Heart left ventricle (tissue), 16 donors: ENCODE data around the gene CUX1. TPM values are rescaled to one million over a fixed set of nuclear protein-coding genes. Genes with fewer than 3 reads are reported as not detected.
A peak's percentile ranks its signal among the peaks of the same experiment; 100 is the strongest.

Source experiments
- ATAC-seq, 4 donors: fragments of 200-7000 bp; cut with Tn5 transposase; one replicate each; pipeline ENCODE4 v1.9.1; 2020 to 2022; ENCODE audit warnings: moderate library complexity in 4 of 4, mild to moderate bottlenecking in 3 of 4, moderate number of reproducible peaks in 1 of 4
- DNase-seq, 5 donors: peaks; one replicate each; pipeline ENCODE4 v3.0.0-alpha.2; 2020
- H3K27ac ChIP-seq, 12 donors: fragments of 200-600 bp; sonication (generic) in 4 of 12; one replicate each; pipeline versions ENCODE4 v1.5.0 to v1.8.0; 2016 to 2022; ENCODE audit warnings: mild to moderate bottlenecking in 2 of 12
- H3K27me3 ChIP-seq, 9 donors: fragments of 200-600 bp; sonication (generic) in 2 of 9; one replicate each; pipeline versions ENCODE4 v1.5.1 to v1.8.0; 2016 to 2022; ENCODE audit warnings: mild to moderate bottlenecking in 3 of 9
- H3K36me3 ChIP-seq, 9 donors: fragments of 200-600 bp; sonication (generic) in 2 of 9; one replicate each; pipeline versions ENCODE4 v1.5.0 to v1.8.0; 2018 to 2022; ENCODE audit warnings: mild to moderate bottlenecking in 2 of 9
- H3K4me1 ChIP-seq, 12 donors: fragments of 200-600 bp; sonication (generic) in 4 of 12; one replicate each; pipeline versions ENCODE4 v1.5.0 to v1.8.0; 2016 to 2022; ENCODE audit warnings: mild to moderate bottlenecking in 3 of 12
- H3K4me3 ChIP-seq, 12 donors: fragments of 200-600 bp; sonication (generic) in 4 of 12; one replicate each; pipeline versions ENCODE4 v1.5.0 to v1.8.0; 2017 to 2022; ENCODE audit warnings: mild to moderate bottlenecking in 9 of 12, moderate library complexity in 4 of 12
- H3K9me3 ChIP-seq, 12 donors: fragments of 200-600 bp; sonication (generic) in 4 of 12; one replicate each; pipeline versions ENCODE4 v1.5.0 to v1.8.0; 2016 to 2022; ENCODE audit warnings: mild to moderate bottlenecking in 1 of 12
- CTCF ChIP-seq, 12 donors: fragments of 200-600 bp; sonication (generic) in 4 of 12; IDR thresholded peaks; one replicate each; pipeline versions ENCODE4 v1.5.0 to v1.8.0; 2018 to 2022; ENCODE audit warnings: antibody characterized with exemption in 12 of 12, mild to moderate bottlenecking in 5 of 12
- POLR2A ChIP-seq, 2 donors: fragments of 450-650 bp; IDR thresholded peaks; one replicate each; pipeline ENCODE4 v1.6.1; 2017; ENCODE audit warnings: antibody characterized with exemption in 2 of 2, mild to moderate bottlenecking in 2 of 2, moderate library complexity in 2 of 2
- WGBS, 4 donors: extraction: QIAGEN DNeasy Blood & Tissue Kit in 2 of 4; methylation state at CpG; one replicate each; pipeline versions ENCODE4 v1.1.5 to v1.1.7; 2013 to 2018; 5-methylcytosine and 5-hydroxymethylcytosine counted together
- intact Hi-C, 10 donors: fragments of 100-400 bp; cut with DNase I; formaldehyde crosslinking; loops; one replicate each; pipeline versions ENCODE4 v1.11.1 to v1.14.2; 2022
- polyA plus RNA-seq, 2 donors: library from polyadenylated mRNA; stranded (reverse); fragments of 200-250 nt; gene quantifications; one replicate each; pipeline ENCODE4 v1.2.3, GENCODE V29; 2013
- total RNA-seq, 9 donors: library from RNA; depleted of rRNA in 2 of 9; stranded (reverse); fragments of >200 nt in 2 of 9; fragmentation: NEBNext Ultra II Directional in 3 of 9; extraction: Animal tissue kit (Norgen Biotek cat#: 25700) in 3 of 9; gene quantifications; one replicate each; pipeline versions ENCODE4 v1.1.0 to v1.2.4, GENCODE V29; 2016 to 2023
- donor health status: ischemic (EF 13 %, LVEDD 7.1; RV severe dilation, severe dysfunction).
- donor health status: healthy with polysubstance abuse.
- donor health status: DM: no; HTN: yes; CAD: no.
- donor health status: DM: no; HTN: no; CAD: no.
- donor health status: ischemic (EF 25% LVEDD 6.9; RV normal size, moderate dysfunction).
- donor health status: ischemic (EF 25% LVEDD 5.7; RV mildly dilated, moderate dysfunction).
- donor health status: healthy.
- donor health status: DM: yes; HTN: yes; CAD: no.
- donor health status: ischemic (EF 35%, LVEDD 5.7; RV mildly dilated, moderate dysfunction).
- donor health status: nonischemic (EF 11% LVEDD 7.7; RV severe dilation, severe dysfunction).
- donor health status: DM: yes; HTN: yes; CAD: no.
- donor health status: PGD.
- donor health status: ischemic (EF 29% LVEDD 5.4; RV normal size, mild dysfunction).
- donor health status: nonischemic (EF 23%, LVEDD 6.1; RV moderate dilation, normal function).

CUX1 gene
- total and polyA plus RNA-seq, 11 donors, result 51.9 to 173 (median 122) TPM

GRCh38 chr7:101984133-101984879 is 166.9 kb downstream of the CUX1 start:
- Histone ChIP-seq H3K27ac (no peak overlapping the region), H3K4me3 (no peak overlapping the region), H3K36me3 (no peaks in the 10 kb centered on the region), H3K27me3 (no peaks in the 10 kb centered on the region), H3K4me1 (peaks cover 0 to 33% (median 3%) of the 10 kb centered on the region in 12 donors), H3K9me3 (no peaks in the 10 kb centered on the region)
- DNase-seq (no peak), ATAC-seq (no peak)
- 96 to 97% (median 97%) methylated on average over 18 of the region's 18 CpGs for WGBS, 4 donors
- intact Hi-C loops, result no loop called here
- TF ChIP-seq CTCF (IDR thresholded peaks at IDR 0.05), result no peak

GRCh38 chr7:101985057-101985902 is 167.9 kb downstream of the CUX1 start:
- peak in 1 of 4 donors; percentile 28 for ATAC-seq
- Histone ChIP-seq H3K4me1 (peaks cover 0 to 26% (median 2%) of the 10 kb centered on the region in 12 donors), H3K4me3 (no peak overlapping the region), H3K27me3 (no peaks in the 10 kb centered on the region), H3K27ac (peak overlapping the region in 3 of 12 donors; percentile 39 to 58 (median 46)), H3K9me3 (no peaks in the 10 kb centered on the region), H3K36me3 (no peaks in the 10 kb centered on the region)
- no peak for DNase-seq
- TF ChIP-seq POLR2A (IDR thresholded peaks at IDR 0.05) (no peak), CTCF (IDR thresholded peaks at IDR 0.05) (no peak)
- 73 to 81% (median 75%) methylated on average over 14 of the region's 14 CpGs for WGBS, 4 donors
- intact Hi-C loops, result no loop called here

- Histone ChIP-seq H3K27me3 (no peaks in the 10 kb centered on the region), H3K4me1 (peaks cover 0 to 22% (median 4%) of the 10 kb centered on the region in 12 donors), H3K4me3 (no peak overlapping the region), H3K9me3 (no peaks in the 10 kb centered on the region), H3K36me3 (no peaks in the 10 kb centered on the region), H3K27ac (peak overlapping the region in 8 of 12 donors; percentile 3 to 70 (median 38))
- TF ChIP-seq CTCF (IDR thresholded peaks at IDR 0.05) (no peak), POLR2A (IDR thresholded peaks at IDR 0.05) (no peak)
- DNase-seq, result no peak
- ATAC-seq, result peak; percentile 19 to 68 (median 56)
- intact Hi-C loops, result no loop called here
- 48 to 68% (median 57%) methylated on average over 15 to 16 of the region's 16 CpGs for WGBS, 4 donors
These were observed 168.7 kb downstream of the CUX1 start for GRCh38 chr7:101985903-101986734.
